ENCODE data around the gene NRG2.

NRG2 gene

GRCh38 chr5:140076788-140077187 is 33.7 kb upstream of the NRG2 start:
- Histone ChIP-seq H3K4me2 (ENCODE audit: low read length) (no peak overlapping the region), H3K4me3 (ENCODE audit: low read length) (no peak overlapping the region), H3K79me1 (ENCODE audit: low read length) (no peaks in the 10 kb centered on the region), H2BK5ac (ENCODE audit: low read length) (no peak overlapping the region), H4K5ac (ENCODE audit: low read length) (no peak overlapping the region), H3K27ac (ENCODE audit: low read depth, low read length) (no peak overlapping the region), H3K4ac (ENCODE audit: low read depth, low read length) (no peak overlapping the region), H4K8ac (ENCODE audit: low read depth, low read length) (no peak overlapping the region), H3K4me1 (ENCODE audit: control insufficient read depth, low read depth, low read length) (no peaks in the 10 kb centered on the region), H3K9ac (ENCODE audit: low read length) (no peak overlapping the region), H3K27me3 (ENCODE audit: insufficient read depth, low read length, poor library complexity) (no peaks in the 10 kb centered on the region), H3K79me2 (ENCODE audit: control insufficient read depth, insufficient read depth, low read length) (no peaks in the 10 kb centered on the region), H3K56ac (ENCODE audit: low read length) (no peak overlapping the region), H2BK15ac (replicated peaks; ENCODE audit: low read depth) (no peak overlapping the region), H2BK120ac (ENCODE audit: low read depth, low read length) (no peak overlapping the region), H2AK5ac (ENCODE audit: low read length) (no peak overlapping the region), H3K18ac (ENCODE audit: low read length) (no peak overlapping the region), H3K36me3 (ENCODE audit: control insufficient read depth, insufficient read depth, low read length) (no peaks in the 10 kb centered on the region), H3K23ac (ENCODE audit: low read length) (no peak overlapping the region)
- no peak for DNase-seq
- WGBS (ENCODE audit: extremely low coverage, insufficient coverage, low lambda C conversion rate), result no CpG with 5 or more reads among the region's 2 CpGs

GRCh38 chr5:140076142-140076541 is 33.0 kb upstream of the NRG2 start:
- H3K4me1 ChIP-seq (ENCODE audit: control insufficient read depth, low read depth, low read length), result no peaks in the 10 kb centered on the region
- no peak overlapping the region for H3K4me3 ChIP-seq (ENCODE audit: low read length)
- DNase-seq, result no peak
- H4K8ac ChIP-seq (ENCODE audit: low read depth, low read length), result no peak overlapping the region
- H2AK5ac ChIP-seq (ENCODE audit: low read length), result no peak overlapping the region
- H3K56ac ChIP-seq (ENCODE audit: low read length), result no peak overlapping the region
- H3K27me3 ChIP-seq (ENCODE audit: insufficient read depth, low read length, poor library complexity), result no peaks in the 10 kb centered on the region
- H2BK15ac ChIP-seq (replicated peaks; ENCODE audit: low read depth), result no peak overlapping the region
- H3K36me3 ChIP-seq (ENCODE audit: control insufficient read depth, insufficient read depth, low read length), result no peaks in the 10 kb centered on the region
- H4K5ac ChIP-seq (ENCODE audit: low read length), result no peak overlapping the region
- H3K9ac ChIP-seq (ENCODE audit: low read length), result no peak overlapping the region
- H2BK5ac ChIP-seq (ENCODE audit: low read length), result no peak overlapping the region
- WGBS (ENCODE audit: extremely low coverage, insufficient coverage, low lambda C conversion rate), result no CpG with 5 or more reads among the region's 1 CpG
- H3K79me2 ChIP-seq (ENCODE audit: control insufficient read depth, insufficient read depth, low read length), result no peaks in the 10 kb centered on the region
- no peak overlapping the region for H3K18ac ChIP-seq (ENCODE audit: low read length)
- H2BK120ac ChIP-seq (ENCODE audit: low read depth, low read length), result no peak overlapping the region
- no peaks in the 10 kb centered on the region for H3K79me1 ChIP-seq (ENCODE audit: low read length)
- no peak overlapping the region for H3K4ac ChIP-seq (ENCODE audit: low read depth, low read length)
- no peak overlapping the region for H3K4me2 ChIP-seq (ENCODE audit: low read length)
- no peak overlapping the region for H3K23ac ChIP-seq (ENCODE audit: low read length)
- H3K27ac ChIP-seq (ENCODE audit: low read depth, low read length), result no peak overlapping the region

- no peak overlapping the region for H4K8ac ChIP-seq (ENCODE audit: low read depth, low read length)
- H2AK5ac ChIP-seq (ENCODE audit: low read length), result no peak overlapping the region
- no peaks in the 10 kb centered on the region for H3K79me2 ChIP-seq (ENCODE audit: control insufficient read depth, insufficient read depth, low read length)
- no peak overlapping the region for H2BK15ac ChIP-seq (replicated peaks; ENCODE audit: low read depth)
- no peak overlapping the region for H3K4ac ChIP-seq (ENCODE audit: low read depth, low read length)
- H3K27me3 ChIP-seq (ENCODE audit: insufficient read depth, low read length, poor library complexity), result no peaks in the 10 kb centered on the region
- H2BK5ac ChIP-seq (ENCODE audit: low read length), result no peak overlapping the region
- no peak overlapping the region for H2BK120ac ChIP-seq (ENCODE audit: low read depth, low read length)
- no CpG with 5 or more reads among the region's 2 CpGs for WGBS (ENCODE audit: extremely low coverage, insufficient coverage, low lambda C conversion rate)
- no peak overlapping the region for H3K4me2 ChIP-seq (ENCODE audit: low read length)
- no peak overlapping the region for H3K23ac ChIP-seq (ENCODE audit: low read length)
- H4K5ac ChIP-seq (ENCODE audit: low read length), result no peak overlapping the region
- no peak overlapping the region for H3K4me3 ChIP-seq (ENCODE audit: low read length)
- no peak overlapping the region for H3K56ac ChIP-seq (ENCODE audit: low read length)
- H3K36me3 ChIP-seq (ENCODE audit: control insufficient read depth, insufficient read depth, low read length), result no peaks in the 10 kb centered on the region
- H3K4me1 ChIP-seq (ENCODE audit: control insufficient read depth, low read depth, low read length), result no peaks in the 10 kb centered on the region
- H3K9ac ChIP-seq (ENCODE audit: low read length), result no peak overlapping the region
- no peaks in the 10 kb centered on the region for H3K79me1 ChIP-seq (ENCODE audit: low read length)
- no peak for DNase-seq
- no peak overlapping the region for H3K18ac ChIP-seq (ENCODE audit: low read length)
- no peak overlapping the region for H3K27ac ChIP-seq (ENCODE audit: low read depth, low read length)
Measured at GRCh38 chr5:140075371-140075770, 32.3 kb upstream of the NRG2 start.

GRCh38 chr5:140073296-140073695 is 30.2 kb upstream of the NRG2 start:
- Histone ChIP-seq H3K4me1 (ENCODE audit: control insufficient read depth, low read depth, low read length) (no peaks in the 10 kb centered on the region), H3K18ac (ENCODE audit: low read length) (no peak overlapping the region), H3K36me3 (ENCODE audit: control insufficient read depth, insufficient read depth, low read length) (no peaks in the 10 kb centered on the region), H3K23ac (ENCODE audit: low read length) (no peak overlapping the region), H3K79me1 (ENCODE audit: low read length) (no peaks in the 10 kb centered on the region), H3K4me3 (ENCODE audit: low read length) (no peak overlapping the region), H3K56ac (ENCODE audit: low read length) (no peak overlapping the region), H2BK120ac (ENCODE audit: low read depth, low read length) (no peak overlapping the region), H3K27me3 (ENCODE audit: insufficient read depth, low read length, poor library complexity) (no peaks in the 10 kb centered on the region), H2BK15ac (replicated peaks; ENCODE audit: low read depth) (no peak overlapping the region), H2BK5ac (ENCODE audit: low read length) (no peak overlapping the region), H4K5ac (ENCODE audit: low read length) (no peak overlapping the region), H3K4ac (ENCODE audit: low read depth, low read length) (no peak overlapping the region), H3K27ac (ENCODE audit: low read depth, low read length) (no peak overlapping the region), H4K8ac (ENCODE audit: low read depth, low read length) (no peak overlapping the region), H2AK5ac (ENCODE audit: low read length) (no peak overlapping the region), H3K4me2 (ENCODE audit: low read length) (no peak overlapping the region), H3K79me2 (ENCODE audit: control insufficient read depth, insufficient read depth, low read length) (no peaks in the 10 kb centered on the region), H3K9ac (ENCODE audit: low read length) (no peak overlapping the region)
- WGBS (ENCODE audit: extremely low coverage, insufficient coverage, low lambda C conversion rate), result no CpG with 5 or more reads among the region's 4 CpGs
- DNase-seq, result no peak

- Histone ChIP-seq H3K36me3 (ENCODE audit: control insufficient read depth, insufficient read depth, low read length) (no peaks in the 10 kb centered on the region), H3K4me2 (ENCODE audit: low read length) (no peak overlapping the region), H2BK15ac (replicated peaks; ENCODE audit: low read depth) (no peak overlapping the region), H3K18ac (ENCODE audit: low read length) (no peak overlapping the region), H2AK5ac (ENCODE audit: low read length) (no peak overlapping the region), H3K79me2 (ENCODE audit: control insufficient read depth, insufficient read depth, low read length) (no peaks in the 10 kb centered on the region), H3K27ac (ENCODE audit: low read depth, low read length) (no peak overlapping the region), H3K23ac (ENCODE audit: low read length) (no peak overlapping the region), H4K8ac (ENCODE audit: low read depth, low read length) (no peak overlapping the region), H2BK120ac (ENCODE audit: low read depth, low read length) (no peak overlapping the region), H3K79me1 (ENCODE audit: low read length) (no peaks in the 10 kb centered on the region), H2BK5ac (ENCODE audit: low read length) (no peak overlapping the region), H3K4me1 (ENCODE audit: control insufficient read depth, low read depth, low read length) (no peaks in the 10 kb centered on the region), H3K56ac (ENCODE audit: low read length) (no peak overlapping the region), H3K4me3 (ENCODE audit: low read length) (no peak overlapping the region), H3K27me3 (ENCODE audit: insufficient read depth, low read length, poor library complexity) (no peaks in the 10 kb centered on the region), H3K9ac (ENCODE audit: low read length) (no peak overlapping the region), H4K5ac (ENCODE audit: low read length) (no peak overlapping the region), H3K4ac (ENCODE audit: low read depth, low read length) (no peak overlapping the region)
- DNase-seq, result no peak
- WGBS (ENCODE audit: extremely low coverage, insufficient coverage, low lambda C conversion rate), result no CpG with 5 or more reads among the region's 10 CpGs
Measured at GRCh38 chr5:140072812-140073211, 29.7 kb upstream of the NRG2 start.

GRCh38 chr5:140060816-140061215 is 17.7 kb upstream of the NRG2 start:
- no peak overlapping the region for H3K4me3 ChIP-seq (ENCODE audit: low read length)
- H3K4ac ChIP-seq (ENCODE audit: low read depth, low read length), result no peak overlapping the region
- no peaks in the 10 kb centered on the region for H3K79me1 ChIP-seq (ENCODE audit: low read length)
- DNase-seq, result no peak
- H3K27me3 ChIP-seq (ENCODE audit: insufficient read depth, low read length, poor library complexity), result peaks cover 5% of the 10 kb centered on the region
- no peak overlapping the region for H3K18ac ChIP-seq (ENCODE audit: low read length)
- no peaks in the 10 kb centered on the region for H3K79me2 ChIP-seq (ENCODE audit: control insufficient read depth, insufficient read depth, low read length)
- H2BK5ac ChIP-seq (ENCODE audit: low read length), result no peak overlapping the region
- H3K36me3 ChIP-seq (ENCODE audit: control insufficient read depth, insufficient read depth, low read length), result no peaks in the 10 kb centered on the region
- no peaks in the 10 kb centered on the region for H3K4me1 ChIP-seq (ENCODE audit: control insufficient read depth, low read depth, low read length)
- no peak overlapping the region for H3K23ac ChIP-seq (ENCODE audit: low read length)
- no peak overlapping the region for H2BK15ac ChIP-seq (replicated peaks; ENCODE audit: low read depth)
- no peak overlapping the region for H2BK120ac ChIP-seq (ENCODE audit: low read depth, low read length)
- no peak overlapping the region for H2AK5ac ChIP-seq (ENCODE audit: low read length)
- H3K4me2 ChIP-seq (ENCODE audit: low read length), result no peak overlapping the region
- no peak overlapping the region for H4K8ac ChIP-seq (ENCODE audit: low read depth, low read length)
- no peak overlapping the region for H4K5ac ChIP-seq (ENCODE audit: low read length)
- no peak overlapping the region for H3K56ac ChIP-seq (ENCODE audit: low read length)
- no peak overlapping the region for H3K9ac ChIP-seq (ENCODE audit: low read length)
- WGBS (ENCODE audit: extremely low coverage, insufficient coverage, low lambda C conversion rate), result no CpG with 5 or more reads among the region's 1 CpG
- H3K27ac ChIP-seq (ENCODE audit: low read depth, low read length), result no peak overlapping the region

All from mesendoderm (in vitro differentiated cells).